HK-2 (cell line): ENCODE measurements around the gene LRCH4.

ENCODE experiments used
- DNase-seq: peaks from one replicate; pipeline ENCODE4 v3.0.0-alpha.2; 2018; ENCODE audit not compliant: unreplicated experiment

Gene LRCH4

GRCh38 chr7:100582041-100582579, 3.8 kb downstream of the LRCH4 start:
- no peak for DNase-seq

DNA sequence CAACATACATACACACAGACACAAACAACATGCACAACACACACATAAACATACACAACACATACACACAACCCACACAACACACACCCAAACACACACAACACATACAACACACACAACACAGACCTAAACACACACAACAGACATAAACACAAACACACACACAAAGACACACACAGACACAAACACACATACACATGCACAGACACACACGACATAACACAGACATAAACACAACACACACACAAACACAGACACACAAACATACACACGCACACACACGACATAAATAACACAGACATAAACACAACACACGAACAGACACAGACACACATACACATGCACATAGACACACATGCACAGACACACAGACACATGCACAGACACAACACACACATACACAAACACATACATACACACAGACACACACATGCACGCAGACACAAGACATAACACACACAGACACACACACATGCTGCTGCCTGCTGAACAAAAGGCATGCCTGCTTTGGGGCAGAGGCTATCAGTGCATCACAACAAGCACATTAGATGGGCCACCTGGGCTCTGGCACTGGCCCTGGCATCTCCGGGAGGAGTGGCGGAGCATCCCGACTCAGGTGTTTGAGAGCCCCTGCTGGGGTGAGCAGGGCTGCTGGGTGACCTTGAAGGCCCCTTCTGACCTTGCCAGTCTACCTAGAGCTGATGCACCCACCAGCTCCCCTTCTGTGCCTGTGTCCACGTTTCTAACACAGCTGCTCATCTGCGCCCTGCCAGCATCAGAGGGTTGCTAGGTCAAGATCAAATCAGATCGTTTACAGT, 5.3 kb downstream of the LRCH4 start:
- DNase-seq, result no peak

GRCh38 chr7:100578246-100579183, 7.4 kb downstream of the LRCH4 start:
- no peak for DNase-seq

DNA sequence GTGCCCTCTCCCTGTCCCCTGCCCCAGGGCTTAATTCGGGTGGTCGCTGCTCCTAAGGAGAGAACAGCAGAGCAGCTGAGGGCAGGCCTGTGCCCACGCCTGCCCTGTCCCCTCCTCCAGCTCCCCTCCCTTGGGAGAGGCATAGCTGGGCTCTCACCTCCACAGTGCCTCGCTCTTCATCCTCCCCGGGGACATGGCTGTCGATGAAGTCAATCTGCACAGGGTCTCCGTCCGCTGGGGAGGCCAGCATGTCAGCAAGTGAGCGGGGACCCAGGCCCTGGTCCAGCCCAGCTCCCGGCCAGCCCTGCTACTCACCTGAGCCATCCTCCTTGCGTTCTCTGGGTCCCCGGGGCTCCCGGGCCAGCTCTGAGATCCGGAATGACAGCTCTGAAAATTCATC, 8.4 kb downstream of the LRCH4 start:
- no peak for DNase-seq

- no peak for DNase-seq
These were observed 8.8 kb downstream of the LRCH4 start for GRCh38 chr7:100577103-100577502.

- DNase-seq, result no peak
These were observed 9.4 kb downstream of the LRCH4 start for GRCh38 chr7:100576384-100576993.

DNA sequence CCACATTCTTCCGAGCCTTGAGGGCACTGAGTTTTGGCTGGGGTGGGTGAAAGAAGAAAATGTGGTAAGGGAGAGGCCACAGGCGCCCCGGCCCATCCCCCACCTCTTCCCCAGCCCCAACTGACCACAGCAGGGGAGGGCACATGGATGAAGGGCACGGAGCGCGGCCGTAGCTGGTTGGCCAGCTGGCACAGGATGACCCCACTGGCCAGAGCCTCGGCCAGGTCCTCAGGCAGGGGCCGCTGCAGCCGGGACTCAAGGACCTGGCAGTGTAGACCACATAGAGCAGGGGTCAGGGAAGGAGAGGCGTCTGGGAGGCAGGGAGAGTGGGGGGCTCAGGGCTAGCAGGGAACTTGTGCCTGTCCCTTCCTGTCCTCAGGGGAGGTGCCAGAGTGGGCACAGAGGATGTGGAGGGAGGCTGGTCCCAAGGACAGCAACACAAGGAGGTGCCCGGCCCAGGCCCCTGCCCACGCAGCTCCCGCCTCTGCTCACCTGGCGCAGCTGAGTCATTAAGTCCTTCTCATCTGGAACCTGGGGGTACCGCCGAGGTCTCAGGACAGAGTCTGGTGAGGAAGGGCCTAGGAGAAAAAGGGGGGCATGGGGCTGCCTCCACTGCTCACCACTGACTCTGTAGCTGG, 10.1 kb downstream of the LRCH4 start:
- no peak for DNase-seq

DNA sequence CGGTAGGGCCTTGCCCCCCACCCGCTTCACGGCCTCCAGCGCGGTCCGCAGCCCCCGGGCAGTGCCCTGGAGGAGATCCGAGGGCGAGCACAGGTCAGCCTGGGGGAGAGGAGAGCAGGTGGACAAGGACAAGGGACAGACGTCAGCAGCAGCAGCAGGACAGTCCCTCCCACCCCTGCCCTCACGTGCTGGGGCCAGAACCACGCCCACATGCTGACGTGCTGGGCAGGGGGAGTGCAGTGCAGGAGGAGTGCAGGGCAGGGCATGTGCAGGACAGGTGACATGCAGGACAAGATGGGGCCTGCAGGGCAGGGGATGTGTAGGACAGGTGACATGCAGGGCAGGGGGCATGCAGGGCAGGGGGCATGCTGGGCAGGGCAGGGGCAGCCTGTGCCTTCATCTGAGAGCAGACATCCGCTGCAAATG, 10.7 kb downstream of the LRCH4 start:
- no peak for DNase-seq

GRCh38 chr7:100574362-100575205, 11.3 kb downstream of the LRCH4 start:
- DNase-seq, result no peak

DNA sequence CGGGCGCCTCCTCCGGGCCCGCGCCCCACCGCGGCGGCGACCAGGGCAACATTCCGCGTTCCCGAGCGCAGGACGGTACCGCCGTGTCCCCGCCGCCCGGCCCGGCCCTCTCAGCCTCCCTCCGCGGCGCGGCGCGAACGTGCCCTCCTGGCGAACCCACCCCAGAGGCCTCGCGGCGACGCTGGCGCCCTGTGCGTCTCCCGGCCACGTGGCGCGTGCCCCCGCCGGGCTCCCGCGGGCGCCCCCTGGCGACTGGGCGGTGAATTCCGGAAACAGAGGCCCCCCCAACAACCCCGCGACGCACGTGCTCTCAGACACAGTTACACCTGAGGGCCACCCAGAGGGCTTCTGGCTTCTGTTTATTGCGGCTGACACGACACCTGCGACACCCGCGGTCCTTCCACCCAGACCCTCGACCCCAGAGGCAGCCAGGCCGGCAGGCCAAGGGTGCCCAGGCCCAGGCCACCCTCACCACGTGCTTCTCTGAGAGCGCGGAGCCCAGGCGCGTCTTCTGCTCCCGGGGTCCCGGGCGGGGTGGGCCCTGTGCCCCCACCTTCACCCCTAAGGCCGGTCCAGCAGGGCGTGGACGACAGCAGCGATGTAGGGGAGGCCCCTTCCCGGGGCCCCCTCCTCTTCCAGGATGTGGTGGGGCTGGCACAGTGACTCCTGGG, 12.1 kb downstream of the LRCH4 start, which contains the start of gene SAP25:
Gene SAP25, minus strand, starts transcription at position 210 of the 671 bp plus-strand sequence. Its CDS starts 158 bp downstream, at position 52.
- no peak for DNase-seq

GRCh38 chr7:100572949-100573675, 12.8 kb downstream of the LRCH4 start:
- no peak for DNase-seq

DNA sequence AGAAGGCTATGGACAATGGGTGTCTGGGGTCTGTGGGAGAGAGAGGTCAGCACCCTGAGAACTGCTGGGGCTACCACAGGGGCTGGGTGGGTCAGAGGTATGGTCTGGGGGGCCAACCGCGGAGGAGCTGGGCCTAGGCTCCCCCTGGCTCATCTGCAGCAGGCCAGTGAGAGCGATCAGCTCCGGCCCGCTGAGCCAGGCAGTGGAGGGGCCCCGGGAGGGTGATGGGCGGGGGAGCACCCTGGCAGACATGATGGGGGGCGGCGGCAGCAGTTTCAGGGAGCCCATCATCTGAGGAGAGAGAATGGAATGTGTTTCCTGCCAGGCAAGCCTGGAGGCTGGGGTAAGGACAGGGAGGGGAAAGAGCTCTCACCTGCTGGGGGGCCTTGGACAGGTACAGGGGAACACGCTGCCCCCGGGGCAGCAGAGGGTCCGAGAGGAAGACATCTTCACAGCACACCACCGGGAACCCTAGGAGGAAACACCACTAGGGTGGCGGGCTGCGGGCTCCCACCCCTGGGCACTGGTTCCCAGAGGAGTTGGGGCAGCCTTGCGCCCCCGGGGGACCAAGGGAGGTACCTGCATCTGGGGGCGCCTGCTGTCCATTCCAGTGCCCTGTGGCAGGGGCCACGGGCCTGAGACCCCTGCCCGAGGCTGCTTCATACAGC, 13.5 kb downstream of the LRCH4 start:
- DNase-seq, result no peak

GRCh38 chr7:100571829-100572116, 14.2 kb downstream of the LRCH4 start:
- no peak for DNase-seq

GRCh38 chr7:100570954-100571828, 14.7 kb downstream of the LRCH4 start:
- no peak for DNase-seq

DNA sequence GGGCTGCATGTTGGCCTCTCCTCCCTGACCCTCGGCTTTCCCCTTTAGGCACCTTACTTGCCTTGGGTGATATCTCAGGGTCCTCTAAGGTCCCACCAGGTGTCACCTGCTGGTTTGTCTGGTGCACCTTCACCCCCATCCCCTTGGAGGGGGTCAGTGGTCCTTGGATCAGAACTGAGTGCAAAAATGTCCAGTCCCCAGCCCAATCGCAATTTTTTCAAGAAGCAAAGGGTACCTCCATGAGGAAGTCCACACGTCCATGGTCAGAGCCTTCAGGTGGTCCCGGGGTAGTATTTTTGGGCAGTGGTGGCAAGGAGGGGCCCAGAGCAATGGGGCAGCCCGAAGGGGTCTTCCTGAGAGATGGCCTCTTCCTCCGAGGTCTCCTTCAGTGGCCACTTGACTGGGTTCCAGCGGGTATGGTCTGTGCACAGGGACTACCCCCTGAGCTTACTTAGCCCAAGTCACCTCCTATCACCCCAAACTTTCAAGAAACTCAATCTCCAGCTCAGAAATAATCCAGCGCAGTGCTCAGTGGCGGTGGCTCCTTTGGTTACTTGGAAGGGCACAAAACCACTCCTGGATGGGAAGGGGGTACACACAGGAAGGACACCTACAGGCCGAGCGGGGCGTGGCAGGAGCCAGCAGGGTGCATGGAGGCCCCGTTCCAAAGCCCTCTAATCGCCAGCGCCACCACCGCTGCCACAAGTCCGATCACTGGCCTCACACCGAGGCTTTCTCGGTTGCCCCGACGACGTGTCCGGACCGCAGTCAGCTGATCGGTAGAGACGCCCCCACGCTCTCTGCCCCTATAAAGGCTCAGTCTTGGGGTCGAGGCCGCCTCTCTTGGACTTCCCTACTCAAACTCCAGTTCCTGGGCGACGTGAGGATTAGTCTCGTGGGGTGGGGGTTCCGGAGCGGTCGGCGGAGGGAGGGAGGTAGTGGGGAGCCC, 16.8 kb downstream of the LRCH4 start:
- DNase-seq, result no peak

GRCh38 chr7:100568176-100568895, 17.6 kb downstream of the LRCH4 start:
- no peak for DNase-seq
